Progenitor cell of endocrine pancreas (in vitro differentiated cells): ENCODE data around the gene MEIS2. TPM values are rescaled to one million over a fixed set of nuclear protein-coding genes. Genes with fewer than 3 reads are reported as not detected.

Experiments
- DNase-seq: peaks from one replicate; pipeline ENCODE4 v3.0.0; 2021; ENCODE audit warnings: low spot score; ENCODE audit not compliant: unreplicated experiment
- H3K27ac Mint-ChIP-seq: 2 replicates; pipeline ENCODE4 v1.8.0; 2021; ENCODE audit warnings: mild to moderate bottlenecking, moderate library complexity, mixed read lengths
- H3K27me3 Mint-ChIP-seq: 2 replicates; pipeline ENCODE4 v1.8.0; 2021; ENCODE audit warnings: mixed read lengths
- H3K36me3 Mint-ChIP-seq: 2 replicates; pipeline ENCODE4 v1.8.0; 2022; ENCODE audit warnings: mixed read lengths; ENCODE audit not compliant: insufficient read depth
- H3K4me1 Mint-ChIP-seq: 2 replicates; pipeline ENCODE4 v1.8.0; 2021; ENCODE audit warnings: low read depth, mixed read lengths
- H3K4me3 Mint-ChIP-seq: 2 replicates; pipeline ENCODE4 v1.8.0; 2021; ENCODE audit warnings: low read depth, mild to moderate bottlenecking, moderate library complexity, mixed read lengths
- H3K9me3 Mint-ChIP-seq: 2 replicates; pipeline ENCODE4 v1.8.0; 2021; ENCODE audit warnings: low read depth, mixed read lengths
- total RNA-seq: library from RNA; stranded (reverse); gene quantifications from 2 replicates; pipeline ENCODE4 v1.2.1, GENCODE V29; 2021
- TF ChIP-seq, protein P1 (sequence below): fragments of 200-600 bp; sonication (generic); IDR thresholded peaks from one replicate; pipeline ENCODE4 v1.5.0; 2021; ENCODE audit warnings: antibody characterized with exemption, mild to moderate bottlenecking; ENCODE audit not compliant: unreplicated experiment

Gene MEIS2
- total RNA-seq, 1 donor from 2014 or later, result 133 TPM

DNA sequence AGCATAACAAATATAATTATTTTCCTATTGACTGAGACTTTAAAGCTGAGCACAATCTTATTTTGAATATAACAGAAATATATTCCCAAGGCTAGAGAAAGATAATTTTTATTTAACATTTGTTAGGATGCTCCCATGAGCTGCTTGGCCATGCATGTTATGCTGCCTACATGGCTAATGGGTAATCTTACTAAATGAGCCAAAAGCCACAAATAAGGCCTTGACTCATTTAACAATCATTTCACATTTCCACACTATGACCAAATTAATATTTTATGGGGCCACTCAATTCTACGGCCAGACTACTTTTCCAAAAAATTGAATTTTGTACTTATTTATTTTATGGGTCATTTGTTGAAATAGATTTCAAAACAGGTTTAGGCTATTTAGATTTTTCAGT, 141.7 kb downstream of the MEIS2 start:
- peaks cover 3% of the 10 kb centered on the region for H3K36me3 Mint-ChIP-seq
- H3K4me1 Mint-ChIP-seq, result peaks cover 37% of the 10 kb centered on the region
- no peak overlapping the region for H3K4me3 Mint-ChIP-seq
- H3K27me3 Mint-ChIP-seq, result no peaks in the 10 kb centered on the region
- H3K9me3 Mint-ChIP-seq, result no peaks in the 10 kb centered on the region
- H3K27ac Mint-ChIP-seq, result no peak overlapping the region
- no peak for DNase-seq
- TF ChIP-seq, protein P1, sequence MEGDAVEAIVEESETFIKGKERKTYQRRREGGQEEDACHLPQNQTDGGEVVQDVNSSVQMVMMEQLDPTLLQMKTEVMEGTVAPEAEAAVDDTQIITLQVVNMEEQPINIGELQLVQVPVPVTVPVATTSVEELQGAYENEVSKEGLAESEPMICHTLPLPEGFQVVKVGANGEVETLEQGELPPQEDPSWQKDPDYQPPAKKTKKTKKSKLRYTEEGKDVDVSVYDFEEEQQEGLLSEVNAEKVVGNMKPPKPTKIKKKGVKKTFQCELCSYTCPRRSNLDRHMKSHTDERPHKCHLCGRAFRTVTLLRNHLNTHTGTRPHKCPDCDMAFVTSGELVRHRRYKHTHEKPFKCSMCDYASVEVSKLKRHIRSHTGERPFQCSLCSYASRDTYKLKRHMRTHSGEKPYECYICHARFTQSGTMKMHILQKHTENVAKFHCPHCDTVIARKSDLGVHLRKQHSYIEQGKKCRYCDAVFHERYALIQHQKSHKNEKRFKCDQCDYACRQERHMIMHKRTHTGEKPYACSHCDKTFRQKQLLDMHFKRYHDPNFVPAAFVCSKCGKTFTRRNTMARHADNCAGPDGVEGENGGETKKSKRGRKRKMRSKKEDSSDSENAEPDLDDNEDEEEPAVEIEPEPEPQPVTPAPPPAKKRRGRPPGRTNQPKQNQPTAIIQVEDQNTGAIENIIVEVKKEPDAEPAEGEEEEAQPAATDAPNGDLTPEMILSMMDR, result no peak

DNA sequence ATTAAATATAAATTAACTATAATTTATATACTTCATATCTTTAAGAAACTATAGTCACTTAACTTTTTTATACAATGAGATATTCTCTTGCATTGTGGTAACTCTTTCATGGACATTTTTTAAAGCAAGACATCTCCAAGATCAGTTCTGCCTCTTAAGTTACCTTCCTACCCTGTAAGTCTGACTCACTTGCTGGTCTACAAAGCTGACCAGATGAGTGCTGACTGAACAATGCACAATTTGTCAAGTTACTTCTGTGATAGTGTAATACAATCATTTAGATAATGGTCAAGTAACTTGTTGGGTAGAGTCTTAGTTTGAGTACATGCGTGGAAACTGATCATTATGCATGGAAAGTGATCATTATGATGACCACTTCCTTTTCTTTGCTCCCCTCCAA, 145.9 kb downstream of the MEIS2 start:
- Mint-ChIP-seq H3K36me3 (peaks cover 3% of the 10 kb centered on the region), H3K4me3 (no peak overlapping the region), H3K4me1 (peaks cover 42% of the 10 kb centered on the region), H3K27ac (no peak overlapping the region), H3K9me3 (no peaks in the 10 kb centered on the region), H3K27me3 (no peaks in the 10 kb centered on the region)
- TF ChIP-seq, protein P1, result no peak
- no peak for DNase-seq

DNA sequence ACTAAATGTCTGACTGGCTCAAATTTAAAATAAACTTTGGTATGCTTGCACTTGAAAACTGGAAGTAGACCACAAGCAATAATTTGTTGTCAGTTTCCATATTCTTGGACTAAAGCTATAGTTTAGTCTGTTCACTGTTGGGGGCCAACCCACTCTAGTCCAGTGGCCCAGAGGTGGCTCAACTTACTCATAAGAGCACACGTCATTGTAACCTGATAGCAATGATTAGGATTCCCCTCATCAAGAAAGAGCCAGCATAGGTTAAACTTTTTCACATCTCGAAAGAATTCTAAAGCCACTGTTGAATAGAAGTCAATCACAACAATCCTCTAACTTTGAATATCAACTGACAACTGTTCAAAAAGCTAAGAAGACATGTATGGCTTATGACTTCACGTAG, 147.0 kb downstream of the MEIS2 start:
- Mint-ChIP-seq H3K4me1 (peaks cover 50% of the 10 kb centered on the region), H3K4me3 (no peak overlapping the region), H3K27ac (no peak overlapping the region), H3K27me3 (no peaks in the 10 kb centered on the region), H3K9me3 (no peaks in the 10 kb centered on the region), H3K36me3 (peaks cover 3% of the 10 kb centered on the region)
- DNase-seq, result no peak
- TF ChIP-seq, protein P1, result no peak

GRCh38 chr15:36951731-36952247, 148.6 kb downstream of the MEIS2 start:
- TF ChIP-seq, protein P1, result no peak
- no peak for DNase-seq
- peak overlapping the region; percentile 6 for H3K27ac Mint-ChIP-seq
- H3K36me3 Mint-ChIP-seq, result peaks cover 3% of the 10 kb centered on the region
- no peaks in the 10 kb centered on the region for H3K27me3 Mint-ChIP-seq
- no peaks in the 10 kb centered on the region for H3K9me3 Mint-ChIP-seq
- H3K4me3 Mint-ChIP-seq, result no peak overlapping the region
- peaks cover 57% of the 10 kb centered on the region for H3K4me1 Mint-ChIP-seq

GRCh38 chr15:36950371-36950770, 150.0 kb downstream of the MEIS2 start:
- Mint-ChIP-seq H3K27me3 (no peaks in the 10 kb centered on the region), H3K27ac (no peak overlapping the region), H3K4me1 (peaks cover 64% of the 10 kb centered on the region), H3K9me3 (no peaks in the 10 kb centered on the region), H3K36me3 (peaks cover 5% of the 10 kb centered on the region), H3K4me3 (no peak overlapping the region)
- TF ChIP-seq, protein P1, result no peak
- no peak for DNase-seq
